ENCODE measurements around the gene RETREG2.

DNA sequence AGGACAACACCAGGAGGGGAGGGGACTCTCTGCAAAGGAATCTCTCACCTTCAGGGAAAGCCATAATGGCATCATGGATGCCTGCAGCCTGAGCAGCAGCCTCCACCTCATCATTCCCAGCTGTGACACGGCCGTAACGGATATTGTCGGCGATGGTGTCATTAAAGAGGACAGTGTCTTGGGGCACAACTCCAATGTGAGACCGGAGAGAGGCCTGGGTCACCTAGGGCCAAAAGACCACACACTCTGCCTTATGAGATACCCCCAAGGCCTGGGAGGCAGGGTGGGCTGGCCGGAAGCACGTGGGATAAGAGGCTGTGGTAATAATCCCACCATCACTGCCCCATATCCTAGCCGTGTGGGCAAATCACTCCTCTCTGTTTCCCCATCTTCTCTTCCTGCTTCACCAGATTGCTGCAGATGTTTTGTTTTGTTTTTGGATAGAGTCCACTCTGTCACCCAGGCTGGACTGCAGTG is 32.8 kb downstream of the RETREG2 start:
- TF ChIP-seq YY1 (IDR thresholded peaks at IDR 0.05; ENCODE audit: insufficient read depth, insufficient read length) (no peak), SUZ12 (IDR thresholded peaks at IDR 0.05; ENCODE audit: extremely low read depth, insufficient read depth, insufficient read length) (no peak), ZNF274 (IDR thresholded peaks at IDR 0.05; ENCODE audit: low read depth, low read length) (no peak)

All from NT2/D1 (cell line).